Calu3 (cell line): ENCODE results near the gene TNRC18. TPM values are rescaled to one million over a fixed set of nuclear protein-coding genes. Genes with fewer than 3 reads are reported as not detected.

Experiments used
- BruUV-seq: library from RNA; stranded (reverse); fragments of 400-500 nt; replicated peaks from 2 replicates; lab custom pipeline; 2021; lab: Mats Ljungman, UMichigan
- CTCF ChIA-PET: fragments of 300-600 bp; sonication (Branson Sonifier 250); formaldehyde crosslinking; loops from one replicate; lab custom pipeline; 2022; ENCODE audit warnings: antibody characterized with exemption; lab: Charles Lee
- DNase-seq: peaks from one replicate; pipeline ENCODE4 v3.0.0; 2022
- H3K27ac Mint-ChIP-seq: one replicate; pipeline ENCODE4 v1.8.0; 2022; ENCODE audit warnings: mixed read lengths; ENCODE audit not compliant: unreplicated experiment
- H3K27me3 Mint-ChIP-seq: one replicate; pipeline ENCODE4 v1.8.0; 2022; ENCODE audit warnings: mixed read lengths; ENCODE audit not compliant: unreplicated experiment
- H3K36me3 Mint-ChIP-seq: one replicate; pipeline ENCODE4 v1.8.0; 2022; ENCODE audit warnings: mild to moderate bottlenecking, moderate library complexity, mixed read lengths; ENCODE audit not compliant: insufficient read depth, unreplicated experiment
- H3K4me1 Mint-ChIP-seq: one replicate; pipeline ENCODE4 v1.8.0; 2022; ENCODE audit warnings: mild to moderate bottlenecking, low read depth, mixed read lengths; ENCODE audit not compliant: unreplicated experiment
- H3K4me3 Mint-ChIP-seq: one replicate; pipeline ENCODE4 v1.8.0; 2022; ENCODE audit warnings: mild to moderate bottlenecking, low read depth, moderate library complexity, mixed read lengths; ENCODE audit not compliant: unreplicated experiment
- H3K9me3 Mint-ChIP-seq: one replicate; pipeline ENCODE4 v1.8.0; 2022; ENCODE audit warnings: low read depth, mixed read lengths; ENCODE audit not compliant: unreplicated experiment
- intact Hi-C: fragments of 100-400 bp; cut with micrococcal nuclease; formaldehyde crosslinking; loops from one replicate; pipeline ENCODE4 v1.10.0; 2022; ENCODE audit not compliant: unreplicated experiment
- total RNA-seq: library from RNA; stranded (reverse); gene quantifications from 2 replicates; pipeline ENCODE4 v1.2.3, GENCODE V29; 2022
- TF ChIP-seq, protein P1 (sequence below): fragments of 200-600 bp; IDR thresholded peaks from one replicate; pipeline ENCODE4 v1.8.0; 2022; ENCODE audit warnings: antibody characterized with exemption; ENCODE audit not compliant: unreplicated experiment

Gene TNRC18
- total RNA-seq, 1 experiment from 2014 or later: 213 TPM

DNA sequence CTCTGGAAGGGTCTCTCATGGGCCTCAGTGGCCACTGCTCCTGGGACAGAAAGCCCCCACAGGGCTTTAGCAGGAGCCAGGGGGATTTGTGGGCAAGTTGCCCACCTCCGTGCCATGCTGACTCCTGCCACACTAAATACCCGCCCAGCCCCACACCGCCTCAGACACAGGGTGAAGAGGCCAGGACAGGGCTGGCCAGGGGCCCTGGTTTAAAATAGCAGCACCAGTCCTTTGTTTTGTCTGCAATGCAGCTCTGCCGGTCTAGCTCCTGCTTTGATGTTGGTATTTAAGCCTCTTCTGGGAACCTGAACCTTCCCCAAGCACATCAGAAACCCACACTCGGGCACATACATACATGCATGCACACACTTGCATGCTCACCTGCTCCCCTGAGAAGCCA, 14.4 kb upstream of the TNRC18 start:
- CTCF ChIA-PET: interaction anchor here (0.6 to 1.3 kb wide), 3 partner anchors 10 to 70 kb away, joined by 3 read pairs; no protein-coding TSS in a partner anchor
- no peak for DNase-seq
- TF ChIP-seq, protein P1, sequence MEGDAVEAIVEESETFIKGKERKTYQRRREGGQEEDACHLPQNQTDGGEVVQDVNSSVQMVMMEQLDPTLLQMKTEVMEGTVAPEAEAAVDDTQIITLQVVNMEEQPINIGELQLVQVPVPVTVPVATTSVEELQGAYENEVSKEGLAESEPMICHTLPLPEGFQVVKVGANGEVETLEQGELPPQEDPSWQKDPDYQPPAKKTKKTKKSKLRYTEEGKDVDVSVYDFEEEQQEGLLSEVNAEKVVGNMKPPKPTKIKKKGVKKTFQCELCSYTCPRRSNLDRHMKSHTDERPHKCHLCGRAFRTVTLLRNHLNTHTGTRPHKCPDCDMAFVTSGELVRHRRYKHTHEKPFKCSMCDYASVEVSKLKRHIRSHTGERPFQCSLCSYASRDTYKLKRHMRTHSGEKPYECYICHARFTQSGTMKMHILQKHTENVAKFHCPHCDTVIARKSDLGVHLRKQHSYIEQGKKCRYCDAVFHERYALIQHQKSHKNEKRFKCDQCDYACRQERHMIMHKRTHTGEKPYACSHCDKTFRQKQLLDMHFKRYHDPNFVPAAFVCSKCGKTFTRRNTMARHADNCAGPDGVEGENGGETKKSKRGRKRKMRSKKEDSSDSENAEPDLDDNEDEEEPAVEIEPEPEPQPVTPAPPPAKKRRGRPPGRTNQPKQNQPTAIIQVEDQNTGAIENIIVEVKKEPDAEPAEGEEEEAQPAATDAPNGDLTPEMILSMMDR: no peak
- intact Hi-C loops: no loop called here
- Mint-ChIP-seq H3K27ac (no peak overlapping the region), H3K36me3 (peaks cover 15% of the 10 kb centered on the region), H3K27me3 (no peaks in the 10 kb centered on the region), H3K4me3 (no peak overlapping the region), H3K4me1 (no peaks in the 10 kb centered on the region), H3K9me3 (no peaks in the 10 kb centered on the region)
- no TSS peak for BruUV-seq

DNA sequence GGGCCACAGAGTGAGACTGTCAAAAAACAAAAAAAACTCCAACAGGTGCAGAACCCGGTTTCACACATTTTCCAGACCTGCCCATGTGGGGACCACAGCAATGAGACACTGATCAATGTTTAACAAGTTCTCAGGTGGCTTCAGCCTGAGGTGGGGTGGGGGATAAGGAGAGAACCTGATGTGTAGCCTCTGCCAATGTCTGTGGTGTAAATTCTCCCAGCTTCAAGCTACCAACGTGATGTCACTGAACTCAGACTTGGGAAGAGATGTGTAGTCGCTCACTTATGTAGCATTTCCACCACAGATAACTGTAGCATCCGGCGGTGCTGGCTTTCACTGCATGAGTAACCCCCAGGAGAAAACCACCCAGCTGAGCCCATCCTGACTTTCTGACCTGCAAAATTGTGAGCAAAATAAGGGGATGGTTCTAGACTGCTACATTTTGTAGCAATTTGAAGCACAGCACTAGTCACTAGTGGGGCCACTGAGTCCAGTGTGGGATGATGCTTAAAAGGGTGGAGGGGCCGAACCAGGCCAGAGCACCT, 13.8 kb upstream of the TNRC18 start:
- H3K9me3 Mint-ChIP-seq: no peaks in the 10 kb centered on the region
- TF ChIP-seq, protein P1: no peak
- no peak for DNase-seq
- intact Hi-C loops: no loop called here
- no peaks in the 10 kb centered on the region for H3K4me1 Mint-ChIP-seq
- H3K27me3 Mint-ChIP-seq: no peaks in the 10 kb centered on the region
- BruUV-seq: no TSS peak
- CTCF ChIA-PET: interaction anchor here (0.6 to 1.3 kb wide), 5 partner anchors 10 to 71 kb away, joined by 3 to 7 read pairs (median 3); no protein-coding TSS in a partner anchor
- no peak overlapping the region for H3K27ac Mint-ChIP-seq
- no peak overlapping the region for H3K4me3 Mint-ChIP-seq
- H3K36me3 Mint-ChIP-seq: peaks cover 11% of the 10 kb centered on the region

DNA sequence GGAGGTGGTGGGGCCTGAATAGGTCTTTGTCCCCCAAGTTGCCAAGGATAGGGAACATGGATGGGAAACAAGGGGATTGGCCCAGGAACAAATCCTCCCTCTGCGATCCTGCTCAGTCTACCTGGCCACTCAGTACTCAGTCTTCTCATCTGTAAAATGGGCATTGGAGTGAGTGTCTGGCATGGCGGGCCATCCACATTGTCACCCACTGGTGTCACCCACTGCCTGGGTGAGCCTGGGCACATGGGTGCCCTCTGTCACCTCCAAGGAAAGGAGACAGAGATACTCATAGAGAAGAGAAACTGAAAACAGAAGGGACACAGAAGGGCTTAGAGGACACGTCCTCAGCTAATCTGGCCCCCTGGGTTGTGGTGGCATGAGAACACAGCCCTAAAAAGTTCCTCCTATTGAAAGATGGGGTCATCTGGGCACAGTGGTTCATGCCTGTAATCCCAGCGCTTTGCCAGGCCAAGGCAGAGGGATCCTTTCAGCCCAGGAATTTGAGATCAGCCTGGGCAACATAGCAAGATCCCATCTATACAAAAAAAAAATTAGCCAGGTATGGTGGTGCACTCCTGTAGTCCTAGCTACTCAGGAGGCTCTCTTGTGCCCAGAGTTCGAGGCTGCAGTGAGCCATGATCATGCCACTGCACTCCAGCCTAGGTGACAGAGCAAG, 12.5 kb upstream of the TNRC18 start:
- Mint-ChIP-seq H3K27ac (no peak overlapping the region), H3K36me3 (peaks cover 12% of the 10 kb centered on the region), H3K27me3 (no peaks in the 10 kb centered on the region), H3K4me1 (peaks cover 8% of the 10 kb centered on the region), H3K4me3 (no peak overlapping the region), H3K9me3 (no peaks in the 10 kb centered on the region)
- CTCF ChIA-PET: no interaction called here
- intact Hi-C loops: no loop called here
- BruUV-seq: no TSS peak
- no peak for DNase-seq
- TF ChIP-seq, protein P1: no peak

DNA sequence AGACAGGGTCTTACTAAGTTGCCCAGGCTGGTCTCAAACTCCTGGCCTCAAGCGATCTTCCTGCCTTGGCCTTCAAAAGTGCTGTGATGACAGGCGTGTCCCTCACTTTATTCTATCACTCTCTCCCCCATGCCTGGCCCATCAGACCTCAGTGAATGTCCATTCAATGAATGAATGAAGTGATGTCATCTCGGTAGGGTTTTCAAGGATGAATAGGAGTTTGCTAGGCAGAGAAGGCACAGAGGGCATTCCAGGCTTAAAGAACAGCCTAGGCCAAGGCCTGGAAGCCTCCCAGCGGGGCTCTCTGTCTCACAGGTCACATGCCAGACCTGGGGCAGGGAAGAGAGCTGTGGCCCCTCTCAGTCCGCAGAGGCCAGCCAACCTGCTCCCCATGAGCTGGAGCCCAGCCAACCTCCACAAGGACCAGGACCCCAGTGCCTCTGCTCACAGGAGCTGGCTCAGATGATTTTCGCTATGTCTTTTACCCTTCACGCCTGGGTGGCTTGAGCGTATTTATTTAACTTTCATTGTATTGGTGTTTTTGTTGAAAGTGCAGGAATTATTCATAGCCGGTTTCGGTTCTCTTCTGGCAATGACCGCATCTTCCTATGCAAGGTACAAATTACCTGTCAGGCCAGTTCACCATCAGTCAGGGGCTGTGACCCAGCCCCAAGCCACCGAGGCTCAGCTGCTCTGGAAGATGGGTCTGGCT, 11.8 kb upstream of the TNRC18 start:
- Mint-ChIP-seq H3K4me3 (no peak overlapping the region), H3K4me1 (peaks cover 11% of the 10 kb centered on the region), H3K27ac (no peak overlapping the region), H3K9me3 (no peaks in the 10 kb centered on the region), H3K36me3 (peaks cover 13% of the 10 kb centered on the region), H3K27me3 (no peaks in the 10 kb centered on the region)
- CTCF ChIA-PET: no interaction called here
- BruUV-seq: no TSS peak
- DNase-seq: no peak
- TF ChIP-seq, protein P1: no peak
- intact Hi-C loops: no loop called here
